Mesenchymal stem cell (in vitro differentiated cells and primary cell): ENCODE results near the gene DLGAP1.

Experiments used
- DNase-seq: peaks from one replicate; pipeline ENCODE4 v3.0.0-alpha.2; 2013
- H2AFZ ChIP-seq: one replicate; pipeline ENCODE4 v1.6.1; 2013; ENCODE audit warnings: low read depth, mild to moderate bottlenecking, control low read depth, inconsistent platforms, low read length, moderate library complexity
- H2AK5ac ChIP-seq: 2 replicates; pipeline ENCODE4 v1.6.1; 2013; ENCODE audit warnings: low read length, moderate library complexity, mild to moderate bottlenecking, inconsistent platforms; ENCODE audit not compliant: severe bottlenecking
- H2BK120ac ChIP-seq: one replicate; pipeline ENCODE4 v1.6.1; 2013; ENCODE audit warnings: low read depth, mild to moderate bottlenecking, inconsistent platforms, low read length, moderate library complexity
- H2BK12ac ChIP-seq, 2 experiments: one replicate each; pipeline ENCODE4 v1.6.1; 2013; ENCODE audit warnings: inconsistent platforms in 2 of 2, low read length in 2 of 2, mild to moderate bottlenecking in 2 of 2, moderate library complexity in 2 of 2, control low read depth in 1 of 2
- H2BK15ac ChIP-seq: one replicate; pipeline ENCODE4 v1.6.1; 2013; ENCODE audit warnings: mild to moderate bottlenecking, low read depth, inconsistent platforms; ENCODE audit not compliant: poor library complexity, severe bottlenecking
- H2BK5ac ChIP-seq: 2 replicates; pipeline ENCODE4 v1.6.1; 2013; ENCODE audit warnings: low read depth, mild to moderate bottlenecking, low read length, control low read depth, inconsistent platforms; ENCODE audit not compliant: poor library complexity, severe bottlenecking
- H3K14ac ChIP-seq, 2 experiments: one replicate each; pipeline ENCODE4 v1.6.1; 2013; ENCODE audit warnings: inconsistent platforms in 2 of 2, low read length in 2 of 2, control low read depth in 1 of 2, mild to moderate bottlenecking in 1 of 2, moderate library complexity in 1 of 2
- H3K18ac ChIP-seq, 2 experiments: one replicate each; pipeline ENCODE4 v1.6.1; 2013; ENCODE audit warnings: inconsistent platforms in 2 of 2, low read length in 2 of 2, control low read depth in 1 of 2, low read depth in 1 of 2, mild to moderate bottlenecking in 1 of 2
- H3K23ac ChIP-seq, 2 experiments: one replicate each; pipeline ENCODE4 v1.6.1; 2013; ENCODE audit warnings: inconsistent platforms in 2 of 2, low read length in 2 of 2, mild to moderate bottlenecking in 2 of 2, moderate library complexity in 2 of 2, control low read depth in 1 of 2
- H3K27ac ChIP-seq: 2 replicates; pipeline ENCODE4 v1.5.1; 2013; ENCODE audit warnings: mild to moderate bottlenecking, moderate library complexity, low read length, control low read depth, inconsistent platforms; ENCODE audit not compliant: poor library complexity, severe bottlenecking
- H3K27me3 ChIP-seq, 2 experiments: 2 replicates each; pipeline versions ENCODE4 v1.6.1 to v1.7.0; 2013; ENCODE audit warnings: low read length in 2 of 2, mild to moderate bottlenecking in 2 of 2, moderate library complexity in 2 of 2, control low read depth in 1 of 2, inconsistent platforms in 1 of 2; ENCODE audit not compliant: control insufficient read depth in 1 of 2, insufficient read depth in 1 of 2
- H3K36me3 ChIP-seq, 2 experiments: 2 replicates each; pipeline versions ENCODE4 v1.6.1 to v1.7.0; 2013; ENCODE audit warnings: low read length in 2 of 2, control low read depth in 1 of 2, inconsistent platforms in 1 of 2, low read depth in 1 of 2, mild to moderate bottlenecking in 1 of 2; ENCODE audit not compliant: insufficient read depth in 2 of 2, control insufficient read depth in 1 of 2
- H3K4ac ChIP-seq, 2 experiments: one replicate each; pipeline ENCODE4 v1.6.1; 2013; ENCODE audit warnings: inconsistent platforms in 2 of 2, low read length in 2 of 2, mild to moderate bottlenecking in 2 of 2, moderate library complexity in 2 of 2, control low read depth in 1 of 2, low read depth in 1 of 2
- H3K4me1 ChIP-seq: 2 replicates; pipeline ENCODE4 v1.6.1; 2013; ENCODE audit warnings: low read depth, low read length, control low read depth; ENCODE audit not compliant: control insufficient read depth, insufficient read depth
- H3K4me2 ChIP-seq: 2 replicates; pipeline ENCODE4 v1.6.1; 2013; ENCODE audit warnings: low read length, mild to moderate bottlenecking, inconsistent platforms; ENCODE audit not compliant: poor library complexity, severe bottlenecking
- H3K4me3 ChIP-seq, 2 experiments: 2 replicates each; pipeline versions ENCODE4 v1.5.1 to v1.7.0; 2013; ENCODE audit warnings: low read length in 2 of 2, mild to moderate bottlenecking in 2 of 2, control low read depth in 1 of 2, low read depth in 1 of 2; ENCODE audit not compliant: insufficient read depth in 1 of 2
- H3K79me1 ChIP-seq: replicated peaks from 2 replicates; pipeline ENCODE4 v1.6.1; 2013; ENCODE audit warnings: mild to moderate bottlenecking, control low read depth, low read length, inconsistent platforms; ENCODE audit not compliant: poor library complexity, severe bottlenecking
- H3K9ac ChIP-seq: 2 replicates; pipeline ENCODE4 v1.7.0; 2013; ENCODE audit warnings: mild to moderate bottlenecking, low read length, moderate library complexity
- H3K9me3 ChIP-seq: 2 replicates; pipeline ENCODE4 v1.7.0; 2013; ENCODE audit warnings: mild to moderate bottlenecking, low read length; ENCODE audit not compliant: control insufficient read depth
- H4K8ac ChIP-seq: one replicate; pipeline ENCODE4 v1.6.1; 2013; ENCODE audit warnings: inconsistent platforms, mild to moderate bottlenecking, low read length, moderate library complexity
- H4K91ac ChIP-seq: one replicate; pipeline ENCODE4 v1.6.1; 2013; ENCODE audit warnings: mild to moderate bottlenecking, low read length, inconsistent platforms
- WGBS: methylation state at CpG from one replicate; pipeline ENCODE4 v1.1.7; 2013; ENCODE audit warnings: mixed read lengths; 5-methylcytosine and 5-hydroxymethylcytosine counted together

DLGAP1 gene

DNA sequence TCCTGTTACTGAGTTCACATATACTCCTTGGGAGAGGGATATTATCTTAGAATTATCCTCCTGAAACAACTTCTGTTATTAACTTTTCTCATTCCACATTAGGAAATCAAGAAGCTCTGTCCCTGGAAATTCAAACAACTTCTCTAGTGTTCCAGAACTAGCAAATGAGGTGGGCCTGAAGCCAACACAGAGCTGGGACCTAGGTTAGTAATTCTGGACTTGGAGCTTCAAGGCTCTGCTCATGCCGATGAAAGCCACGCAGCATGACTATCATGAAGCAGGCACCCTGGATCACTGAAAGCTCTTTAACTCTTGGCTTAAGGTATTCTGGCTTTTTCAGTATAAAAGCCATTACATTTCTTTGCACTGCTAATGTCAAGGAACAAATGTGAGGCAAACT lies 762.4 kb downstream of the DLGAP1 start:
- Histone ChIP-seq H2BK15ac (no peak overlapping the region), H3K27ac (peak overlapping the region; percentile 54), H2BK5ac (no peak overlapping the region), H3K14ac (no peak overlapping the region), H2AK5ac (peak overlapping the region; percentile 17), H3K23ac (no peak overlapping the region), H2AFZ (no peak overlapping the region), H3K4me3 (no peak overlapping the region), H3K4ac (no peak overlapping the region), H2BK120ac (no peak overlapping the region), H3K79me1 (no peaks in the 10 kb centered on the region), H2BK12ac (no peak overlapping the region), H4K8ac (no peak overlapping the region), H3K27me3 (no peaks in the 10 kb centered on the region), H3K36me3 (no peaks in the 10 kb centered on the region), H4K91ac (no peak overlapping the region), H3K9me3 (no peaks in the 10 kb centered on the region), H3K4me1 (peaks cover 7% of the 10 kb centered on the region), H3K9ac (no peak overlapping the region), H3K18ac (no peak overlapping the region), H3K4me2 (no peak overlapping the region)
- whole genome bisulfite sequencing = 77% methylated on average over 2 of the region's 2 CpGs
- no peak for DNase-seq

DNA sequence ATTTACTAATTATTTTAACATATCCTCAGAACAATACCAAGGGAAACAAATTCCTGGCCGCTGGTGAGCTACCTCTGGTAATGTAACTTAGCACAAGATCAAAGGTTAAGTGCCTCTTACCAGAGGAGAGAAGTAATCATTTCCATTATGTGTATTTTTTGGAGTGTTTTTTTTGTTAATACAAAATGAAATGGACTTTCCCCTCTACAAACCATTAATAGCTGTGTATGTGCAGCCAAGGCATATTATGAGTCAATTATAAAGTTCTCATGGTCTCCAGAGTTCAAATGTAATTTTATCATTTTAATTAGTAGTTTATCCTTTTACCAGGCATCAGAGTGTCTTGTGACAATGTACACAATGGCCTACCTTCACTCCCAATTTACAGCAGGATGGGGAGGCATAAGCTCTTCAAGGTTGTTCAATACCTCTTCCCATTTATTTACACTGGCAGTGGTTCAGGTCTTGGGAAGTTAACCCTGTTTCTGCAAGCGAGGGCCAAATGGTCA lies 762.9 kb downstream of the DLGAP1 start:
- WGBS = 80% methylated on average over 1 of the region's 2 CpGs
- Histone ChIP-seq H2BK5ac (no peak overlapping the region), H2AK5ac (no peak overlapping the region), H3K14ac (no peak overlapping the region), H3K9ac (no peak overlapping the region), H4K8ac (no peak overlapping the region), H3K23ac (no peak overlapping the region), H3K27me3 (no peaks in the 10 kb centered on the region), H3K36me3 (no peaks in the 10 kb centered on the region), H2AFZ (no peak overlapping the region), H3K79me1 (no peaks in the 10 kb centered on the region), H3K9me3 (no peaks in the 10 kb centered on the region), H3K18ac (no peak overlapping the region), H3K4ac (no peak overlapping the region), H3K4me2 (no peak overlapping the region), H4K91ac (no peak overlapping the region), H3K4me1 (peaks cover 7% of the 10 kb centered on the region), H2BK120ac (no peak overlapping the region), H2BK12ac (no peak overlapping the region), H3K27ac (peak overlapping the region; percentile 54), H3K4me3 (no peak overlapping the region), H2BK15ac (no peak overlapping the region)
- no peak for DNase-seq

- peak overlapping the region; percentile 58 for H3K27ac ChIP-seq
- H3K23ac ChIP-seq = no peak overlapping the region
- H4K8ac ChIP-seq = no peak overlapping the region
- no peak for DNase-seq
- H2BK12ac ChIP-seq = no peak overlapping the region
- H2BK5ac ChIP-seq = no peak overlapping the region
- H3K14ac ChIP-seq = no peak overlapping the region
- H3K18ac ChIP-seq = no peak overlapping the region
- no peak overlapping the region for H4K91ac ChIP-seq
- H3K9ac ChIP-seq = no peak overlapping the region
- WGBS = 100% methylated on average over 1 of the region's 3 CpGs
- no peak overlapping the region for H2AK5ac ChIP-seq
- H3K9me3 ChIP-seq = no peaks in the 10 kb centered on the region
- no peak overlapping the region for H2BK15ac ChIP-seq
- H3K4me2 ChIP-seq = no peak overlapping the region
- no peaks in the 10 kb centered on the region for H3K79me1 ChIP-seq
- no peak overlapping the region for H3K4ac ChIP-seq
- H3K36me3 ChIP-seq = no peaks in the 10 kb centered on the region
- no peaks in the 10 kb centered on the region for H3K27me3 ChIP-seq
- H2AFZ ChIP-seq = no peak overlapping the region
- peaks cover 7% of the 10 kb centered on the region for H3K4me1 ChIP-seq
- no peak overlapping the region for H2BK120ac ChIP-seq
- H3K4me3 ChIP-seq = no peak overlapping the region
Measured at GRCh38 chr18:3691705-3692104, 763.4 kb downstream of the DLGAP1 start.

- Histone ChIP-seq H2AK5ac (peak overlapping the region; percentile 40), H3K36me3 (no peaks in the 10 kb centered on the region), H2BK120ac (no peak overlapping the region), H3K27ac (peak overlapping the region; percentile 16), H4K8ac (no peak overlapping the region), H3K4me2 (no peak overlapping the region), H3K4me3 (no peak overlapping the region), H2AFZ (no peak overlapping the region), H3K27me3 (no peaks in the 10 kb centered on the region), H3K79me1 (no peaks in the 10 kb centered on the region), H3K4me1 (peaks cover 7% of the 10 kb centered on the region), H2BK15ac (no peak overlapping the region), H3K14ac (no peak overlapping the region), H3K23ac (no peak overlapping the region), H4K91ac (no peak overlapping the region), H3K9ac (no peak overlapping the region), H2BK5ac (peak overlapping the region; percentile 19), H3K9me3 (no peaks in the 10 kb centered on the region), H2BK12ac (no peak overlapping the region), H3K4ac (no peak overlapping the region), H3K18ac (no peak overlapping the region)
- no peak for DNase-seq
- 100% methylated on average over 1 of the region's 1 CpG for WGBS
Measured at GRCh38 chr18:3690764-3691066, 764.4 kb downstream of the DLGAP1 start.
